Erythroblast (primary cell): ENCODE measurements around the gene CLTCL1.

Experiments used
- GATA1 ChIP-seq: IDR thresholded peaks from 2 replicates; pipeline ENCODE4 v1.6.1; 2011; ENCODE audit warnings: low read depth, mild to moderate bottlenecking, control low read depth, low read length, moderate library complexity
- POLR2A ChIP-seq: IDR thresholded peaks from 2 replicates; pipeline ENCODE4 v1.6.1; 2011; ENCODE audit warnings: mild to moderate bottlenecking, low read length

DNA sequence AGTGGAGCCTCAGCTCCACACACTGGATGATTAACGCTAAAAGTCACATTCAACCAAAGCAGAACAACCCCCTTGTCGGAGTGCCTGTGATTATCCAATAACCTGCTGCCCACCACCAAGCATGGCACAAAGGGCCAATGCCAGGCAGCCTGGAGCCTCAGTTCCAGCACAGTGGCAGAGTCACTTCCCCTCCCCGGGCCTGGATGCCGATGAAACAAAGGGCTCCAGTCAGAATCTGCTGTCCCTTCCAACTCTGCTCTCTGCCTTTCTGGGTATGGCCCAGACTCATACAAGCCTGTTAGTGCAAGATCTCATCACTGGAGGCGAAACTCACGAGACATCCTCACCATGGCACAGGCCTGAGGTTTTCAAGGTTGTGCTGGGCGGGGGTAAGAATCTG lies 52.1 kb downstream of the CLTCL1 start:
- TF ChIP-seq POLR2A (no peak), GATA1 (no peak)
